Astrocyte of the cerebellum (primary cell): Measurements from ENCODE around the gene PLEKHM3.

Source experiments
- DNase-seq: peaks from one replicate; pipeline ENCODE4 v3.0.0-alpha.2; 2011; ENCODE audit warnings: low read depth
- H3K4me3 ChIP-seq: 2 replicates; pipeline ENCODE4 v1.5.1; 2011; ENCODE audit warnings: mild to moderate bottlenecking, low read depth, low read length, moderate library complexity
- CTCF ChIP-seq: IDR thresholded peaks from 2 replicates; pipeline ENCODE4 v1.5.1; 2012; ENCODE audit warnings: low read length, low read depth, moderate library complexity, mild to moderate bottlenecking; ENCODE audit errors: missing control alignments
- in situ Hi-C: cut with HindIII; loops from 2 replicates; pipeline ENCODE4 v1.10.0; 2017; ENCODE audit warnings: low sequenced_read_pairs

Gene PLEKHM3

GRCh38 chr2:207867056-207867455 is 158.3 kb downstream of the PLEKHM3 start:
- in situ Hi-C loops: loop anchor here (5.0 kb wide), 1 partner anchor 50 kb away; no protein-coding TSS in a partner anchor
- no peak for DNase-seq
- H3K4me3 ChIP-seq: no peak overlapping the region
- no peak for TF ChIP-seq CTCF

- H3K4me3 ChIP-seq: no peak overlapping the region
- DNase-seq: no peak
- in situ Hi-C loops: loop anchor here (5.0 kb wide), 1 partner anchor 52 kb away; no protein-coding TSS in a partner anchor
- TF ChIP-seq CTCF: no peak
These were observed 160.1 kb downstream of the PLEKHM3 start for GRCh38 chr2:207865210-207865609.

- H3K4me3 ChIP-seq: no peak overlapping the region
- in situ Hi-C loops: no loop called here
- DNase-seq: no peak
- no peak for TF ChIP-seq CTCF
These were observed 162.0 kb downstream of the PLEKHM3 start for GRCh38 chr2:207863345-207863744.

GRCh38 chr2:207861789-207862188 is 163.5 kb downstream of the PLEKHM3 start:
- in situ Hi-C loops: no loop called here
- no peak for TF ChIP-seq CTCF
- DNase-seq: no peak
- H3K4me3 ChIP-seq: no peak overlapping the region

GRCh38 chr2:207860685-207861084 is 164.6 kb downstream of the PLEKHM3 start:
- no peak overlapping the region for H3K4me3 ChIP-seq
- TF ChIP-seq CTCF: no peak
- DNase-seq: no peak
- in situ Hi-C loops: no loop called here

GRCh38 chr2:207855591-207855990 is 169.7 kb downstream of the PLEKHM3 start:
- no peak overlapping the region for H3K4me3 ChIP-seq
- DNase-seq: no peak
- in situ Hi-C loops: no loop called here
- TF ChIP-seq CTCF: no peak
